K562 treated with DMSO at 1 percent for 12 hours (cell line): Measurements from ENCODE around the gene NT5DC1. TPM values are rescaled to one million over a fixed set of nuclear protein-coding genes. Genes with fewer than 3 reads are reported as not detected.

Experiments
- total RNA-seq: library from RNA; unstranded; fragments of 300-600 nt; gene quantifications from 2 replicates; pipeline ENCODE4 v1.2.3, GENCODE V29; 2022; ENCODE audit not compliant: insufficient read depth

Gene NT5DC1
- total RNA-seq: 18.2 and 40.0 TPM in 2 replicates

DNA sequence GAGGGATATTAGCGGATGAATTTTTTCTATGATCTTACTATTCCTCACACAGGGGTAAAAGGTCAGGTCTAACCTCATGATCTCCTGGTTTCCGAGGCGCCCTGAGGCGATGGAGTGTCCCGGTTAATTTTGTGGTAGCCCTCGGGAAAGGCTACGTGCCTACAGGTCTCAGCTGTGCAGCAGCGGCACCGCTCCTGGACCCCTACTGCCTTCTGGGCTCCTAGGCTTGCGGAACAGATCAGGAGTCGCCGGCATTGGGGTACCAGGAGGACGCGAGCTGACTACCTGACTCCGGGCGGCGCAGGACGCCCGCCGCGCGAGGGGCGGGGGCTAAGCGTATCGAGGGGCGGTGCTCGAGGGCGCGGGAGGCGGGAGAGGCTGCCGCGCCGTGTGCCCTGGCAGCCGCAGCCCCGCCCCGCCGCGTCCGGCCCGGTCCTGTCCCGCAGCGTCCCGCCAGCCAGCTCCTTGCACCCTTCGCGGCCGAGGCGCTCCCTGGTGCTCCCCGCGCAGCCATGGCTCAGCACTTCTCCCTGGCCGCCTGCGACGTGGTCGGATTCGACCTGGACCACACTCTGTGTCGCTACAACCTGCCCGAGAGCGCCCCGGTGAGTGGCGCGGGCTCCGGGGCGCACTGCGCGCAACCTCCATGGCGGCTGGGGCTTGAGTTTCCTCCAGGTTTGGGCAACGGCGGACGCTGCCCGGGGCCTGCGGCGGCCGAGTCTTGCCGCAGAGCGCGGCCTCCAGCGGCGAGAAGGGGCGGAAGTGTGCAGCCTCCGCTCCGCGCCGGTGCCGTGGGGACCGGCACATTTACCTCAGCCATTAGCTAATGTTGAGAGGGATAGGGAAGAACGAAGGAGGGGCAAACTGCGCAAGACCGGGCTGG, at the start of gene NT5DC1:
Gene NT5DC1 (plus strand): TSS at position 435 of the 883 bp plus-strand sequence. CDS start 78 bp downstream, at position 513.

DNA sequence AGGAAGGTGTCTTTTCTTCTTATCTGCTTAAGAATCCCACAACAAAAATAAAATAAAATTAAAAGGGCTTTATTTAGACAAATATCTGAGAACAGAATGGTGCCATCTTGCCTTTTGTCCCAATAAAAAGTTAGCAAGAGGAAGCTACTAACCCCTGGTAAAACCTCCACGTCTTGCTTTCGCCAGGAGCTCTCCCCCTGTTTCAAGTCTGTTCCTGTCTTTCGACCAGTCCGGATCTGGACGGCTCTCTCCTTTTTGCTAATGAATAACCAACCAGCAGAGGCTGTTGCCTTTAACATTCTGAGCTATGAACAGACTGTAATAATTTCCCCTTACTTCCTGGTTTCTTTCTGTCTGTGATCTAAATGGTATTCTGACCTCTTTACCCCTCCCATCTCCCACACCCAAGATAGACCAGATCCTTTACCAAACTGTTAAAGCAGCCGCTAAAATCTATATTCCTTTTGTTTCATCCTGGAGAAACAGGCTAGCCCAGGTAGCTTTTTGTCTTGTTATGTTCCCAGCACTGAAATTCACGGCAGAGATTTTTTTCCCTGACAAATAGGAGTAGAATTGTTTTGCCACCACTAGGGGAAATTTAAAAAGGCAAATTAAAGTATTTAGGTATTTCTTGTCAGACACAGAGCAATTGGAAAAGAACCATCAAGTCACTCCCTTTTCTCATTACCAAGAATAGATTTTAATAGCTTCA, 39.9 kb upstream of the NT5DC1 start, which contains the start of gene FRK:
Gene FRK (minus strand): TSS at position 320 of the 712 bp plus-strand sequence. CDS start 580 bp downstream, outside the sequence.

DNA sequence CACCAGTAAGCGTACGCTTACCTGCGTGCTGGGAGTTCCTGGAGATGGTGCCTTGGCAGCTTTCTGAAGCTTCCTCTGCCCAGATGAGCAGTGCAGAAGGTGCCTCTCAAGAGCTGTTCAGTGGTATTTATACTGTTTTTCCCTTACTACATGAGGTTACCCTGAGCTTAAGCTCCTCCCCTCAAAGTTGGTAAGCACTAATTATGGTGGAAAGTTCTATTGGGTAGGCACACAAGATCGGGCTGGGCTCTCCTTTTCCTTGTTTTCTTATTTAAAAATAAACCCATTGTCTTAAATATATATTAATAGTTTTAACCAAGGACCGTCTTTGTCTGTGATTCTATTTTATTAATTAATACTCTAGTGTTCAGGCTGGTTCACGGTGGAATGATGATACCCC, 25.4 kb downstream of the NT5DC1 start, which contains the start of gene COL10A1:
Gene COL10A1 (minus strand): TSS at position 101 of the 400 bp plus-strand sequence. CDS start 640 bp downstream, outside the sequence.

DNA sequence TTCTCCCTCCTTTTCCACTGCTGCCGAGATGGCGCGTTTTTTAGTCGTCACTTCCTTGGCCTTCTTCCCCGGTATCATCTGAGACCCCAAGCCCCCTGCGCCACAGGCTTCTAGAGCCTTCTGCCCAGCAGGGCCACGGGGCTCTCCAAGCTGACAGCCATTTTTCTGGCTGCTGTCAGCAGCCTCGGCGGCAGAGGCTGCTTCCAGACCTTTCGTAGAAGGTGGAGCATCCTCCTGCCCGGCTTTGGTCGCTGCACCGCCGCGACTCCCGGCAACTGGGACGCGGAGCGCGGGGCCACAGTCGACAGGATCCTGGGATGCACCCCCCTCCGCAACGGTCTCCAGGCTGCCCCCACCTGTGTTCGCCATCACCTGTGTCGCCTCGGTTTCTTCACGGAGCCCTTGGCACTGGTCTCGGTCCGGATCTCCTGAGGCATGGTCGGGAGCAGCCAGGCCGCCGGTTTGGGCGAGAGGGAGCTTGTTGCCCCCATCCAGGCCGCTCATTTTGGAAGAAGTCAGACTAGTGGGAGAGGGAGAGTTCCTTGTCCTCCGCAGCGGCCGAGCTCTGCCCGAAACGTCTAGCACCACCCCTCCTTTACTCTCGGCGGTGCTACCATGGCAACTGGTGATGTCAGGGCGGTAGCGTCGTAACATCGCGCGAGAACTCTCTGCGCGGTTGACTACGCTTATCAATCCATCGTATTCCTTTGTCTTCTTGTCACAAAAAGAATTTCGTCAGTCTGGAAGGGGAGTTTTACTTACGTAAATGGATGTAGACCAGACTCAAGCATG, 153.0 kb downstream of the NT5DC1 start, which contains the start of gene TSPYL4:
Gene TSPYL4 (minus strand): TSS at position 571 of the 792 bp plus-strand sequence. CDS start 67 bp downstream, at position 504.

DNA sequence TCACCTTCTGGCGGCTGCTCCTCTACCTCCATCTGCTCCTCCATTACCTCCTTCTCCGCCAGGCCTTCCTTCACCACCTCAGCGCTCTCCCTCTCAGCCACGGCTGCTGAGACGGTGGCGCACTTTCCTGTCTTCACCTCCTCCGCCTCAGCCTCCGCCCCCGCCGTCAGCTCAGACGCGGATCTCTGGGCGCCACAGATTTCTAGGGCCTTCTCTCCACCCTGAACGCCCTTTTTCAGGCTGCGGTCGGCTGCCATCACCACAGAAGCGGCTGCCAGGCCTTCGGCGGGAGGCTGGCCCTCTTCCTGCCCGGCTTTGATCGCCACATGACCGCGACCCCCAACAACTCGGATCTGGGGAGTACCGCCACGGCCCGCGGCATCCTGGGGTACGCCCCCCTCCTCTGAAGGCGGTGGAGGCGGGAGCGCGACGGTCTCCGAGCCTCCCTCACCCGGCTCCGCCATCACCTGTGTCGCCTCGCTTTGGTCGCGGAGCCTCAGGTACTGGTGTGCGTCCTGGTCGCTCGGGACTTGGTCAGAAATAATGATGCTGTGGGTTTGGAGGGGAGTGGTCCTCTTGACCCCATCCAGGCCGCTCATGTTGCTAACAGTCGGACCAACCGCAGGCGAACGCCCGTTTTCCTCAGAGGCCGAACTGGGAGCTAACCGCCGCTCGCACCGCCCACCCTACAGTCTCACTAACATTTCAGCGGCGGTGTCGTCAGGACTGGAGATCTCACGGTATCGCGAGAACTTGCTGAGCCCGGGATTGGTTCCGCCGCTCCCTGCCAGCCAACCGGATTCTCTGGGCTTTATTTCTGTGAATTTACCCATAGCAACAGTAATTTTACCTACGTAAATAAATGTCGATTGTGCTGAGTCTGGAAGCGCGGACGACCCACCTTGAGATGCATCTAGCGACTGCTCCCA, 178.8 kb downstream of the NT5DC1 start, which contains the start of gene TSPYL1:
Gene TSPYL1 (minus strand): TSS at position 699 of the 929 bp plus-strand sequence. CDS start 100 bp downstream, at position 599.

Other genes starting within 250 kb of the NT5DC1 start
- gene FRK, start 40.0 kb upstream of the NT5DC1 start, total RNA-seq: 0.10 and 0.53 TPM in 2 replicates
- gene COL10A1, start 25.3 kb downstream of the NT5DC1 start, total RNA-seq: not detected in 2 replicates
- 3.9 and 11.6 TPM in 2 replicates for gene TSPYL4, start 153.2 kb downstream of the NT5DC1 start, total RNA-seq
- gene TSPYL1, start 179.1 kb downstream of the NT5DC1 start, total RNA-seq: 24.7 and 48.7 TPM in 2 replicates